ENCODE results near the gene OVAAL.

DNA sequence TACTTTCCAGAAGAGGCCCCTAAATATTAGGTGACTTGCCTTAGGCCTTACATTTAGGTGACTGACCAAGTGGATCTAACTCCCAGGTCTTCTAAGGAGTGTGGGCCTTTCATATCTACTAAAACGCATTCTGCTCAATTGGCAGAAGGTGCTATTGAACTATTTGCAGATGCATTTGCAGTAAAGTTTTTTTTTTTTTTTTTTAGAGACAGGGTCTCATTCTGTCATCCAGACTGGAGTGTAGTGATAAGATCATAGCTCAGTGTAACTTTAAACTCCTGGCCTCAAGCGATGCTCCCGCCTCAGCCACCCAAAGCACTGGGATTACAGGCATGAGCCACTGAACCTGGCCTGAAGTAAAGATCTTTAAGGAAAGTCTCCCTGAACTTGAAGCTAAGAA, 43.4 kb upstream of the OVAAL start:
- no peak for TF ChIP-seq CTCF (conservative IDR thresholded peaks at IDR 0.05 in 1 of 2, IDR thresholded peaks at IDR 0.05 in 1 of 2; ENCODE audit: extremely low read depth in 1 of 2, insufficient read depth in 1 of 2, low read depth in 1 of 2, low read length in 2 of 2)
- no peak for TF ChIP-seq EZH2 (IDR thresholded peaks at IDR 0.05; ENCODE audit: borderline replicate concordance, low read length)

All from mammary epithelial cell (primary cell).